ENCODE data around the gene ADD3.

The ADD3 gene

GRCh38 chr10:110061687-110062086 is 53.9 kb downstream of the ADD3 start:
- Histone ChIP-seq H3K27ac (ENCODE audit: low read depth, low read length, poor library complexity, severe bottlenecking) (no peak overlapping the region), H3K79me2 (ENCODE audit: insufficient read depth, low read length) (peaks cover 30% of the 10 kb centered on the region), H3K4me1 (ENCODE audit: insufficient read depth, low read length, severe bottlenecking) (peaks cover 50% of the 10 kb centered on the region), H2AFZ (ENCODE audit: low read length) (no peak overlapping the region), H3F3A (ENCODE audit: insufficient read depth, low read length) (no peaks in the 10 kb centered on the region), H3K36me3 (ENCODE audit: insufficient read depth, low read length) (no peaks in the 10 kb centered on the region), H3K9me3 (ENCODE audit: low read length) (no peaks in the 10 kb centered on the region), H3K27me3 (ENCODE audit: insufficient read depth, low read length) (no peaks in the 10 kb centered on the region), H3K4me2 (ENCODE audit: low read length) (no peak overlapping the region), H3K9ac (ENCODE audit: low read length) (no peak overlapping the region), H3K9me2 (ENCODE audit: low read depth, low read length) (no peaks in the 10 kb centered on the region), H4K20me1 (ENCODE audit: insufficient read depth, low read length) (no peaks in the 10 kb centered on the region), H3K4me3 (ENCODE audit: low read depth, low read length, poor library complexity, severe bottlenecking) (no peak overlapping the region)
- TF ChIP-seq, protein P1, sequence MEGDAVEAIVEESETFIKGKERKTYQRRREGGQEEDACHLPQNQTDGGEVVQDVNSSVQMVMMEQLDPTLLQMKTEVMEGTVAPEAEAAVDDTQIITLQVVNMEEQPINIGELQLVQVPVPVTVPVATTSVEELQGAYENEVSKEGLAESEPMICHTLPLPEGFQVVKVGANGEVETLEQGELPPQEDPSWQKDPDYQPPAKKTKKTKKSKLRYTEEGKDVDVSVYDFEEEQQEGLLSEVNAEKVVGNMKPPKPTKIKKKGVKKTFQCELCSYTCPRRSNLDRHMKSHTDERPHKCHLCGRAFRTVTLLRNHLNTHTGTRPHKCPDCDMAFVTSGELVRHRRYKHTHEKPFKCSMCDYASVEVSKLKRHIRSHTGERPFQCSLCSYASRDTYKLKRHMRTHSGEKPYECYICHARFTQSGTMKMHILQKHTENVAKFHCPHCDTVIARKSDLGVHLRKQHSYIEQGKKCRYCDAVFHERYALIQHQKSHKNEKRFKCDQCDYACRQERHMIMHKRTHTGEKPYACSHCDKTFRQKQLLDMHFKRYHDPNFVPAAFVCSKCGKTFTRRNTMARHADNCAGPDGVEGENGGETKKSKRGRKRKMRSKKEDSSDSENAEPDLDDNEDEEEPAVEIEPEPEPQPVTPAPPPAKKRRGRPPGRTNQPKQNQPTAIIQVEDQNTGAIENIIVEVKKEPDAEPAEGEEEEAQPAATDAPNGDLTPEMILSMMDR (IDR thresholded peaks at IDR 0.05; ENCODE audit: low read length), result no peak
- TF ChIP-seq EZH2 (IDR thresholded peaks at IDR 0.05; ENCODE audit: borderline replicate concordance, low read length), result no peak

DNA sequence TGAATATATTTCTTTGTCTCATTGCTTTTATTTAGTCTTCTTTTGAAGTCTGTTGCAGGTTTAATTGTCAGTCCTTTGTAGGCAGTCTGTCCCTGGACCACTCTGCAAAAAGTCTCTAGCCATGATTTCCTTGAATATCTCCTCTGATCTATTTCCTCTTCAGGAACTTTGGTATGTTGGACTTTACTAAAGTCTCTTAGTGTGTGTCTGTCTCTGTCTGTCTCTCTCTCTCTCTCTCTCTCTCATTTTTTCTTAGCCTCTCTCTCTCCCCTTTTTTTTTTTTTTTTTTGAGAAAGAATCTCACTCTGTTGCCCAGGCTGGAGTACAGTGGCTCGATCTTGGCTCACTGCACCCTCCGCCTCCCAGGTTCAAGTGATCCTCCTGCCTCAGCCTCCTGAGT is 57.5 kb downstream of the ADD3 start:
- H3K9ac ChIP-seq (ENCODE audit: low read length), result no peak overlapping the region
- peaks cover 4% of the 10 kb centered on the region; the same call in 1 of the 2 replicates for H3F3A ChIP-seq (ENCODE audit: insufficient read depth, low read length)
- no peaks in the 10 kb centered on the region for H3K36me3 ChIP-seq (ENCODE audit: insufficient read depth, low read length)
- H3K4me1 ChIP-seq (ENCODE audit: insufficient read depth, low read length, severe bottlenecking), result peaks cover 53% of the 10 kb centered on the region
- no peak overlapping the region for H3K27ac ChIP-seq (ENCODE audit: low read depth, low read length, poor library complexity, severe bottlenecking)
- no peaks in the 10 kb centered on the region for H4K20me1 ChIP-seq (ENCODE audit: insufficient read depth, low read length)
- H2AFZ ChIP-seq (ENCODE audit: low read length), result no peak overlapping the region
- H3K4me3 ChIP-seq (ENCODE audit: low read depth, low read length, poor library complexity, severe bottlenecking), result no peak overlapping the region
- H3K9me2 ChIP-seq (ENCODE audit: low read depth, low read length), result no peaks in the 10 kb centered on the region
- no peaks in the 10 kb centered on the region for H3K9me3 ChIP-seq (ENCODE audit: low read length)
- TF ChIP-seq, protein P1 (IDR thresholded peaks at IDR 0.05; ENCODE audit: low read length), result no peak
- TF ChIP-seq EZH2 (IDR thresholded peaks at IDR 0.05; ENCODE audit: borderline replicate concordance, low read length), result no peak
- peaks cover 35% of the 10 kb centered on the region for H3K79me2 ChIP-seq (ENCODE audit: insufficient read depth, low read length)
- H3K27me3 ChIP-seq (ENCODE audit: insufficient read depth, low read length), result no peaks in the 10 kb centered on the region
- no peak overlapping the region for H3K4me2 ChIP-seq (ENCODE audit: low read length)

DNA sequence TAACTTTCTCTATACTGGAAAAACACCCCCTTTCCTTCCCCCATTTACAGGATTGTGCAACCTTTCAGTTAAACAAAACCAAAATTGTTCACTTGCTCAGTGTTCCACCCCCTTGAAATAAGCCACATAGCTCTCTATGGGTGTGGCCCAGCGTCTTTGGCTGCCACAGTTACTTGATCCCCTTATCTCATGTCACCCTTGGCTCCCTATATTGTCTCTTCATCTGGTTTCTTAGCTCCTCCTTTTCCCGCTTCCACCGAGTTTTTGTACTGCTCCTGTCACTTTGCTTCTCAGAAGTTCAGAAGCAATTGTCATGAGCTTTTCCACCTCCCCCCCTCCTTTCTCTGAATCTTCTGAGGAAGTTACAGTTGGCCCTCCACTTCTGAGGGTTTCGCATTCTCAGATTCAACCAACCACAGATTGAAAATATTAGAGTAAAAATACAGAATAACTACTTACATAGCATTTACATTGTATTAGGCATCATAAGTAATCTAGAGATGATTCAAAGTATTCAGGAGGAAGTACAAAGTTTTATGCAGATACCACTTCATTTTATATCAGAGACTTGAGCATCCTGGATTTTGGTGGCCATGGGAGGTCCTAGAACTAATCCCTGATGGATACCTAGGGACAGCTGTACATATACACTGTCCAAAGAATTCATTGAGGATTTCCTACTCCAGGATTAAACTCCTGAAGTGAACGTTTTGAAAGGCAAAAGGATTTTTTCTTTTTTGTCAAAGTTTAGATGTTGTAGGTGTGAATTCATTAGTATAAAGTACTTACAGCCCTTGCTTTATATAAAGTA is 60.4 kb downstream of the ADD3 start:
- no peaks in the 10 kb centered on the region for H3K36me3 ChIP-seq (ENCODE audit: insufficient read depth, low read length)
- H3K4me1 ChIP-seq (ENCODE audit: insufficient read depth, low read length, severe bottlenecking), result peaks cover 57% of the 10 kb centered on the region
- H3K9me2 ChIP-seq (ENCODE audit: low read depth, low read length), result no peaks in the 10 kb centered on the region
- peak overlapping the region; percentile 60 for H3K4me2 ChIP-seq (ENCODE audit: low read length)
- H4K20me1 ChIP-seq (ENCODE audit: insufficient read depth, low read length), result no peaks in the 10 kb centered on the region
- 0 out of 2 replicates have a peak overlapping the region, but pooled peaks have one; percentile 6 for H3K9ac ChIP-seq (ENCODE audit: low read length)
- H3F3A ChIP-seq (ENCODE audit: insufficient read depth, low read length), result peaks cover 5% of the 10 kb centered on the region; the same call in 1 of the 2 replicates
- no peaks in the 10 kb centered on the region for H3K27me3 ChIP-seq (ENCODE audit: insufficient read depth, low read length)
- peaks cover 37% of the 10 kb centered on the region for H3K79me2 ChIP-seq (ENCODE audit: insufficient read depth, low read length)
- no peak overlapping the region for H2AFZ ChIP-seq (ENCODE audit: low read length)
- peak overlapping the region; percentile 11 for H3K4me3 ChIP-seq (ENCODE audit: low read depth, low read length, poor library complexity, severe bottlenecking)
- H3K9me3 ChIP-seq (ENCODE audit: low read length), result no peaks in the 10 kb centered on the region
- TF ChIP-seq, protein P1 (IDR thresholded peaks at IDR 0.05; ENCODE audit: low read length), result no peak
- no peak for TF ChIP-seq EZH2 (IDR thresholded peaks at IDR 0.05; ENCODE audit: borderline replicate concordance, low read length)
- H3K27ac ChIP-seq (ENCODE audit: low read depth, low read length, poor library complexity, severe bottlenecking), result peak overlapping the region; percentile 63
